HEK293 (cell line): ENCODE measurements around the gene MYOF.
A peak's percentile ranks its signal among the peaks of the same experiment; 100 is the strongest.

Experiments used
- GLI2 ChIP-seq: fragments of 450-650 bp; formaldehyde crosslinking; IDR thresholded peaks from 2 replicates; pipeline ENCODE4; 2017; ENCODE audit warnings: missing biosample characterization, missing genetic modification characterization, low read depth, borderline replicate concordance
- KLF9 ChIP-seq: fragments of 450-650 bp; formaldehyde crosslinking; IDR thresholded peaks from 2 replicates; pipeline ENCODE4 v1.5.1; 2016; ENCODE audit warnings: missing biosample characterization, missing genetic modification characterization, low read depth
- MZF1 ChIP-seq: fragments of 450-650 bp; formaldehyde crosslinking; IDR thresholded peaks from 2 replicates; pipeline ENCODE4 v1.5.1; 2017; ENCODE audit warnings: missing biosample characterization, missing genetic modification characterization, borderline replicate concordance
- OSR2 ChIP-seq: fragments of 450-650 bp; formaldehyde crosslinking; IDR thresholded peaks from 2 replicates; pipeline ENCODE4 v1.5.1; 2016; ENCODE audit warnings: missing biosample characterization, missing genetic modification characterization
- SCRT2 ChIP-seq: fragments of 450-650 bp; formaldehyde crosslinking; IDR thresholded peaks from 2 replicates; pipeline ENCODE4 v1.5.1; 2016; ENCODE audit warnings: missing biosample characterization, missing genetic modification characterization
- ZBTB1 ChIP-seq: fragments of 450-650 bp; formaldehyde crosslinking; IDR thresholded peaks from 2 replicates; pipeline ENCODE4 v1.5.1; 2016; ENCODE audit warnings: missing biosample characterization, missing genetic modification characterization
- ZNF140 ChIP-seq: fragments of 450-650 bp; formaldehyde crosslinking; IDR thresholded peaks from 2 replicates; pipeline ENCODE4 v1.5.1; 2016; ENCODE audit warnings: missing biosample characterization, missing genetic modification characterization
- ZNF157 ChIP-seq: fragments of 450-650 bp; formaldehyde crosslinking; IDR thresholded peaks from 2 replicates; pipeline ENCODE4 v1.5.1; 2016; ENCODE audit warnings: missing biosample characterization, missing genetic modification characterization
- ZNF174 ChIP-seq: fragments of 450-650 bp; formaldehyde crosslinking; IDR thresholded peaks from 2 replicates; pipeline ENCODE4 v1.5.0; 2017; ENCODE audit warnings: missing biosample characterization, mild to moderate bottlenecking, missing genetic modification characterization
- ZNF19 ChIP-seq: fragments of 450-650 bp; formaldehyde crosslinking; IDR thresholded peaks from 2 replicates; pipeline ENCODE4; 2016; ENCODE audit warnings: missing biosample characterization, missing genetic modification characterization, low read depth
- ZNF324 ChIP-seq: fragments of 450-650 bp; formaldehyde crosslinking; IDR thresholded peaks from 2 replicates; pipeline ENCODE4 v1.5.1; 2016; ENCODE audit warnings: missing biosample characterization, missing genetic modification characterization
- ZNF416 ChIP-seq: fragments of 450-650 bp; formaldehyde crosslinking; IDR thresholded peaks from 2 replicates; pipeline ENCODE4 v1.5.1; 2016; ENCODE audit warnings: missing biosample characterization, missing genetic modification characterization
- ZNF426 ChIP-seq: fragments of 450-650 bp; formaldehyde crosslinking; IDR thresholded peaks from 2 replicates; pipeline ENCODE4 v1.5.1; 2017; ENCODE audit warnings: missing biosample characterization, missing genetic modification characterization, mild to moderate bottlenecking, inconsistent platforms, moderate library complexity
- ZNF530 ChIP-seq: fragments of 450-650 bp; formaldehyde crosslinking; IDR thresholded peaks from 2 replicates; pipeline ENCODE4 v1.5.1; 2016; ENCODE audit warnings: low read depth, missing biosample characterization, missing genetic modification characterization
- ZNF585B ChIP-seq: fragments of 450-650 bp; formaldehyde crosslinking; IDR thresholded peaks from 2 replicates; pipeline ENCODE4 v1.5.1; 2016; ENCODE audit warnings: missing biosample characterization, missing genetic modification characterization
- ZNF658 ChIP-seq: fragments of 450-650 bp; formaldehyde crosslinking; IDR thresholded peaks from 2 replicates; pipeline ENCODE4; 2016; ENCODE audit warnings: missing biosample characterization, missing genetic modification characterization
- ZNF664 ChIP-seq: fragments of 450-650 bp; formaldehyde crosslinking; IDR thresholded peaks from 2 replicates; pipeline ENCODE4 v1.5.1; 2016; ENCODE audit warnings: missing biosample characterization, missing genetic modification characterization
- ZNF776 ChIP-seq: fragments of 450-650 bp; formaldehyde crosslinking; IDR thresholded peaks from 2 replicates; pipeline ENCODE4 v1.5.0; 2017; ENCODE audit warnings: missing biosample characterization, missing genetic modification characterization, borderline replicate concordance
- ZNF792 ChIP-seq: fragments of 450-650 bp; formaldehyde crosslinking; IDR thresholded peaks from 2 replicates; pipeline ENCODE4 v1.5.1; 2016; ENCODE audit warnings: missing biosample characterization, missing genetic modification characterization
- TF ChIP-seq, protein P1 (sequence below): fragments of 450-650 bp; formaldehyde crosslinking; IDR thresholded peaks from 2 replicates; pipeline ENCODE4 v1.5.1; 2016; ENCODE audit warnings: missing biosample characterization, missing genetic modification characterization
- TF ChIP-seq, protein P2 (sequence below): fragments of 450-650 bp; formaldehyde crosslinking; IDR thresholded peaks from 2 replicates; pipeline ENCODE4 v1.5.1; 2016; ENCODE audit warnings: missing biosample characterization, missing genetic modification characterization
- TF ChIP-seq, protein P3 (sequence below): fragments of 450-650 bp; formaldehyde crosslinking; IDR thresholded peaks from 2 replicates; pipeline ENCODE4 v1.5.1; 2016; ENCODE audit warnings: missing biosample characterization, missing genetic modification characterization, borderline replicate concordance
- TF ChIP-seq, protein P4 (sequence below): IDR thresholded peaks from 2 replicates; pipeline ENCODE4 v1.6.1; 2011; ENCODE audit warnings: mild to moderate bottlenecking, low read depth, low read length, borderline replicate concordance
- TF ChIP-seq, protein P5 (sequence below): fragments of 450-650 bp; formaldehyde crosslinking; IDR thresholded peaks from 2 replicates; pipeline ENCODE4 v1.5.1; 2016; ENCODE audit warnings: missing biosample characterization, missing genetic modification characterization
- TF ChIP-seq, protein P6 (sequence below): fragments of 450-650 bp; formaldehyde crosslinking; IDR thresholded peaks from 2 replicates; pipeline ENCODE4 v1.5.0; 2017; ENCODE audit warnings: missing biosample characterization, missing genetic modification characterization, borderline replicate concordance

Gene MYOF

DNA sequence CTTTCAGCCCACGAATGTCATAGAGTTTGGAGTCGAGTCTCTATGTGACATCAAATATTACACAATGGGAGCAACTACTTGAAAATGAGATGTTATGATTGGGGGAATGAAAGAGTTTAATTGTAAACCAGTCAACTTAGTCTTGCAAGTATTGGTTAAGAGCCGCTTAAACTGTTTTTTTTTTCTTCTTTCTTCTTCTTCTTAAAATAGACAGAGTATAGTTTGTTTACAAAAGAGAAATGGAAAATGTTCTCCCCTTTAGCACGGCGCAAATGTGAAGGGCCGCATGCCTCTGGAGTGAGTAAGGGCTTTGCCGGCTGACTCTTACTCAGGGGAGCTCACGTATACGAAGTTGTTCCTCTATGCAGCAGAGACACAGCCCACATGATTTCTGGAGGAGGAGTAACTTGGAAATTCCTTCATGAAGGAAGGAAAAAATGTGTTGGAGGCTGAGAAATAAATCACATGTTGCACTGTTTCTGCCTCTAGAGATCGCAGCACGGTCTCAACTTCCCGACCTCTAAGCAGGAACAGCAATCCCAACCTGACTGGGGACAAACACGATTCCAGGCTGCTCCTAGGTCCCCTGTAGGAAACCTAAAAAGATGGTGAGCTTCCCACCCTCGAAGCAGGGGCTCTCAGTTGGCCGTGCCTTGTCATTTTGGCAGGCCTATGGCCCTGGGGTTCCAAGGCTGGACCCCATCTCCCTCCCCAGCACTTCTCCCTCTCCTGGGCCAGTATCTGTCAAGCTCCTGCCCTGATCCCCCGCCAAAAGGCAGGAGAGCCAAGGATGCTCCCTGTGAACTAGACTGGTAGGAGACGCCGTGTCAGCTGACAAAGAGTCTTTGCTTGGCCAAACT is 44.8 kb downstream of the MYOF start (continued):
- TF ChIP-seq ZNF585B (tag by site-specific recombination) = no peak
- TF ChIP-seq ZNF664 (tag by site-specific recombination) = no peak
- no peak for TF ChIP-seq ZNF416 (tag by site-specific recombination)
- TF ChIP-seq ZNF776 = no peak
- TF ChIP-seq, protein P1, sequence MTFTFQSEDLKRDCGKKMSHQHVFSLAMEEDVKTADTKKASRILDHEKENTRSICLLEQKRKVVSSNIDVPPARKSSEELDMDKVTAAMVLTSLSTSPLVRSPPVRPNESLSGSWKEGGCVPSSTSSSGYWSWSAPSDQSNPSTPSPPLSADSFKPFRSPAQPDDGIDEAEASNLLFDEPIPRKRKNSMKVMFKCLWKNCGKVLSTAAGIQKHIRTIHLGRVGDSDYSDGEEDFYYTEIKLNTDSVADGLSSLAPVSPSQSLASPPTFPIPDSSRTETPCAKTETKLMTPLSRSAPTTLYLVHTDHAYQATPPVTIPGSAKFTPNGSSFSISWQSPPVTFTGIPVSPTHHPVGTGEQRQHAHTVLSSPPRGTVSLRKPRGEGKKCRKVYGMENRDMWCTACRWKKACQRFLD = no peak
- no peak for TF ChIP-seq ZNF426
- no peak for TF ChIP-seq ZBTB1 (tag by site-specific recombination)
- TF ChIP-seq, protein P2, sequence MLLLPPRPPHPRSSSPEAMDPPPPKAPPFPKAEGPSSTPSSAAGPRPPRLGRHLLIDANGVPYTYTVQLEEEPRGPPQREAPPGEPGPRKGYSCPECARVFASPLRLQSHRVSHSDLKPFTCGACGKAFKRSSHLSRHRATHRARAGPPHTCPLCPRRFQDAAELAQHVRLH (tag by site-specific recombination) = no peak
- no peak for TF ChIP-seq ZNF157 (tag by site-specific recombination)
- peak; percentile 11; the same call in 1 of the 2 replicates for TF ChIP-seq ZNF324 (tag by site-specific recombination)
- TF ChIP-seq ZNF19 (tag by site-specific recombination) = no peak
- peak; percentile 83 for TF ChIP-seq SCRT2
- no peak for TF ChIP-seq OSR2 (tag by site-specific recombination)
- TF ChIP-seq ZNF174 (tag by site-specific recombination) = no peak
- no peak for TF ChIP-seq ZNF792 (tag by site-specific recombination)
- no peak for TF ChIP-seq ZNF658 (tag by site-specific recombination)
- TF ChIP-seq, protein P3, sequence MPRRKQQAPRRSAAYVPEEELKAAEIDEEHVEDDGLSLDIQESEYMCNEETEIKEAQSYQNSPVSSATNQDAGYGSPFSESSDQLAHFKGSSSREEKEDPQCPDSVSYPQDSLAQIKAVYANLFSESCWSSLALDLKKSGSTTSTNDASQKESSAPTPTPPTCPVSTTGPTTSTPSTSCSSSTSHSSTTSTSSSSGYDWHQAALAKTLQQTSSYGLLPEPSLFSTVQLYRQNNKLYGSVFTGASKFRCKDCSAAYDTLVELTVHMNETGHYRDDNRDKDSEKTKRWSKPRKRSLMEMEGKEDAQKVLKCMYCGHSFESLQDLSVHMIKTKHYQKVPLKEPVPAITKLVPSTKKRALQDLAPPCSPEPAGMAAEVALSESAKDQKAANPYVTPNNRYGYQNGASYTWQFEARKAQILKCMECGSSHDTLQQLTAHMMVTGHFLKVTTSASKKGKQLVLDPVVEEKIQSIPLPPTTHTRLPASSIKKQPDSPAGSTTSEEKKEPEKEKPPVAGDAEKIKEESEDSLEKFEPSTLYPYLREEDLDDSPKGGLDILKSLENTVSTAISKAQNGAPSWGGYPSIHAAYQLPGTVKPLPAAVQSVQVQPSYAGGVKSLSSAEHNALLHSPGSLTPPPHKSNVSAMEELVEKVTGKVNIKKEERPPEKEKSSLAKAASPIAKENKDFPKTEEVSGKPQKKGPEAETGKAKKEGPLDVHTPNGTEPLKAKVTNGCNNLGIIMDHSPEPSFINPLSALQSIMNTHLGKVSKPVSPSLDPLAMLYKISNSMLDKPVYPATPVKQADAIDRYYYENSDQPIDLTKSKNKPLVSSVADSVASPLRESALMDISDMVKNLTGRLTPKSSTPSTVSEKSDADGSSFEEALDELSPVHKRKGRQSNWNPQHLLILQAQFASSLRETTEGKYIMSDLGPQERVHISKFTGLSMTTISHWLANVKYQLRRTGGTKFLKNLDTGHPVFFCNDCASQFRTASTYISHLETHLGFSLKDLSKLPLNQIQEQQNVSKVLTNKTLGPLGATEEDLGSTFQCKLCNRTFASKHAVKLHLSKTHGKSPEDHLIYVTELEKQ = no peak
- TF ChIP-seq ZNF530 (tag by site-specific recombination) = no peak
- TF ChIP-seq, protein P4, sequence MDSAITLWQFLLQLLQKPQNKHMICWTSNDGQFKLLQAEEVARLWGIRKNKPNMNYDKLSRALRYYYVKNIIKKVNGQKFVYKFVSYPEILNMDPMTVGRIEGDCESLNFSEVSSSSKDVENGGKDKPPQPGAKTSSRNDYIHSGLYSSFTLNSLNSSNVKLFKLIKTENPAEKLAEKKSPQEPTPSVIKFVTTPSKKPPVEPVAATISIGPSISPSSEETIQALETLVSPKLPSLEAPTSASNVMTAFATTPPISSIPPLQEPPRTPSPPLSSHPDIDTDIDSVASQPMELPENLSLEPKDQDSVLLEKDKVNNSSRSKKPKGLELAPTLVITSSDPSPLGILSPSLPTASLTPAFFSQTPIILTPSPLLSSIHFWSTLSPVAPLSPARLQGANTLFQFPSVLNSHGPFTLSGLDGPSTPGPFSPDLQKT = no peak
- no peak for TF ChIP-seq MZF1 (tag by site-specific recombination)
- no peak for TF ChIP-seq ZNF140 (tag by site-specific recombination)
- TF ChIP-seq, protein P5, sequence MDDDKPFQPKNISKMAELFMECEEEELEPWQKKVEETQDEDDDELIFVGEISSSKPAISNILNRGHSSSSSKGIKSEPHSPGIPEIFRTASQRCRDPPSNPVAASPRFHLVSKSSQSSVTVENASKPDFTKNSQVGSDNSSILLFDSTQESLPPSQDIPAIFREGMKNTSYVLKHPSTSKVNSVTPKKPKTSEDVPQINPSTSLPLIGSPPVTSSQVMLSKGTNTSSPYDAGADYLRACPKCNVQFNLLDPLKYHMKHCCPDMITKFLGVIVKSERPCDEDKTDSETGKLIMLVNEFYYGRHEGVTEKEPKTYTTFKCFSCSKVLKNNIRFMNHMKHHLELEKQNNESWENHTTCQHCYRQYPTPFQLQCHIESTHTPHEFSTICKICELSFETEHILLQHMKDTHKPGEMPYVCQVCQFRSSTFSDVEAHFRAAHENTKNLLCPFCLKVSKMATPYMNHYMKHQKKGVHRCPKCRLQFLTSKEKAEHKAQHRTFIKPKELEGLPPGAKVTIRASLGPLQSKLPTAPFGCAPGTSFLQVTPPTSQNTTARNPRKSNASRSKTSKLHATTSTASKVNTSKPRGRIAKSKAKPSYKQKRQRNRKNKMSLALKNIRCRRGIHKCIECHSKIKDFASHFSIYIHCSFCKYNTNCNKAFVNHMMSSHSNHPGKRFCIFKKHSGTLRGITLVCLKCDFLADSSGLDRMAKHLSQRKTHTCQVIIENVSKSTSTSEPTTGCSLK = no peak
- TF ChIP-seq KLF9 (tag by site-specific recombination) = no peak
- TF ChIP-seq GLI2 = no peak
- TF ChIP-seq, protein P6, sequence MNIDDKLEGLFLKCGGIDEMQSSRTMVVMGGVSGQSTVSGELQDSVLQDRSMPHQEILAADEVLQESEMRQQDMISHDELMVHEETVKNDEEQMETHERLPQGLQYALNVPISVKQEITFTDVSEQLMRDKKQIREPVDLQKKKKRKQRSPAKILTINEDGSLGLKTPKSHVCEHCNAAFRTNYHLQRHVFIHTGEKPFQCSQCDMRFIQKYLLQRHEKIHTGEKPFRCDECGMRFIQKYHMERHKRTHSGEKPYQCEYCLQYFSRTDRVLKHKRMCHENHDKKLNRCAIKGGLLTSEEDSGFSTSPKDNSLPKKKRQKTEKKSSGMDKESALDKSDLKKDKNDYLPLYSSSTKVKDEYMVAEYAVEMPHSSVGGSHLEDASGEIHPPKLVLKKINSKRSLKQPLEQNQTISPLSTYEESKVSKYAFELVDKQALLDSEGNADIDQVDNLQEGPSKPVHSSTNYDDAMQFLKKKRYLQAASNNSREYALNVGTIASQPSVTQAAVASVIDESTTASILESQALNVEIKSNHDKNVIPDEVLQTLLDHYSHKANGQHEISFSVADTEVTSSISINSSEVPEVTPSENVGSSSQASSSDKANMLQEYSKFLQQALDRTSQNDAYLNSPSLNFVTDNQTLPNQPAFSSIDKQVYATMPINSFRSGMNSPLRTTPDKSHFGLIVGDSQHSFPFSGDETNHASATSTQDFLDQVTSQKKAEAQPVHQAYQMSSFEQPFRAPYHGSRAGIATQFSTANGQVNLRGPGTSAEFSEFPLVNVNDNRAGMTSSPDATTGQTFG (tag by site-specific recombination) = no peak
